ENCODE measurements around the gene GABRB3.

- TF ChIP-seq CTCF (optimal IDR thresholded peaks at IDR 0.05 in 1 of 3, IDR thresholded peaks at IDR 0.05 in 1 of 3, conservative IDR thresholded peaks at IDR 0.05 in 1 of 3; ENCODE audit: extremely low read depth in 1 of 3, insufficient read depth in 2 of 3, low read length in 3 of 3) (no peak), EZH2 (IDR thresholded peaks at IDR 0.05; ENCODE audit: low read length) (no peak)
Observed at GRCh38 chr15:26635614-26636013, 137.3 kb downstream of the GABRB3 start.
